Liver (tissue), 9 donors: ENCODE results near the gene FGF1. TPM values are rescaled to one million over a fixed set of nuclear protein-coding genes. Genes with fewer than 3 reads are reported as not detected.

Experiments
- DNase-seq: peaks from one replicate; pipeline ENCODE4 v3.0.0-alpha.2; 2017; ENCODE audit warnings: low spot score
- H3K27ac ChIP-seq, 2 donors: one replicate each; pipeline ENCODE4 v1.7.0; 2013; ENCODE audit warnings: inconsistent platforms in 2 of 2, low read length in 2 of 2, control low read depth in 1 of 2, low read depth in 1 of 2, mild to moderate bottlenecking in 1 of 2
- H3K27me3 ChIP-seq, 4 donors: one replicate each; pipeline versions ENCODE4 v1.6.1 to v1.7.0; 2013; ENCODE audit warnings: low read length in 3 of 4, inconsistent platforms in 1 of 4, mild to moderate bottlenecking in 1 of 4, moderate library complexity in 1 of 4; ENCODE audit not compliant: control insufficient read depth in 4 of 4, insufficient read depth in 4 of 4
- H3K36me3 ChIP-seq, 4 donors: one replicate each; pipeline versions ENCODE4 v1.6.1 to v1.7.0; 2013; ENCODE audit warnings: low read length in 3 of 4, mild to moderate bottlenecking in 3 of 4, low read depth in 1 of 4, moderate library complexity in 1 of 4; ENCODE audit not compliant: control insufficient read depth in 4 of 4, insufficient read depth in 3 of 4
- H3K4me1 ChIP-seq, 4 donors: one replicate each; pipeline versions ENCODE4 v1.6.1 to v1.7.0; 2013; ENCODE audit warnings: low read length in 3 of 4, mild to moderate bottlenecking in 3 of 4, moderate library complexity in 1 of 4; ENCODE audit not compliant: control insufficient read depth in 4 of 4, insufficient read depth in 4 of 4
- H3K4me3 ChIP-seq, 3 donors: one replicate each; pipeline versions ENCODE4 v1.6.1 to v1.7.0; 2013; ENCODE audit warnings: low read length in 3 of 3, control low read depth in 1 of 3, low read depth in 1 of 3, mild to moderate bottlenecking in 1 of 3
- H3K9ac ChIP-seq, 2 donors: one replicate each; pipeline ENCODE4 v1.7.0; 2013; ENCODE audit warnings: low read length in 2 of 2, mild to moderate bottlenecking in 2 of 2, moderate library complexity in 2 of 2, control low read depth in 1 of 2, low read depth in 1 of 2
- H3K9me3 ChIP-seq, 4 donors: one replicate each; pipeline versions ENCODE4 v1.6.1 to v1.7.0; 2013; ENCODE audit warnings: low read length in 3 of 4; ENCODE audit not compliant: control insufficient read depth in 4 of 4
- ATF3 ChIP-seq: IDR thresholded peaks from 2 replicates; pipeline ENCODE4 v1.6.1; 2016; ENCODE audit warnings: antibody characterized with exemption
- CTCF ChIP-seq: fragments of 150-350 bp; IDR thresholded peaks from 2 replicates; pipeline ENCODE4 v1.5.1; 2017; ENCODE audit warnings: improper control_type of control experiment, low read depth, low read length; ENCODE audit not compliant: missing input control
- EGR1 ChIP-seq, 2 donors: IDR thresholded peaks; 2 replicates each; pipeline ENCODE4 v1.6.1; 2016 to 2018; ENCODE audit warnings: antibody characterized with exemption in 2 of 2, low read depth in 2 of 2
- FOXA1 ChIP-seq: IDR thresholded peaks from 2 replicates; pipeline ENCODE4 v1.6.1; 2016; ENCODE audit warnings: antibody characterized with exemption
- FOXA2 ChIP-seq: IDR thresholded peaks from 2 replicates; pipeline ENCODE4 v1.6.1; 2016; ENCODE audit warnings: antibody characterized with exemption
- GABPA ChIP-seq, 2 donors: IDR thresholded peaks in 1 of 2; conservative IDR thresholded peaks in 1 of 2; 2 replicates each; pipeline ENCODE4 v1.6.1; 2016; ENCODE audit warnings: antibody characterized with exemption in 2 of 2, mild to moderate bottlenecking in 1 of 2, moderate library complexity in 1 of 2
- HNF4A ChIP-seq, 2 donors: conservative IDR thresholded peaks; 2 replicates each; pipeline ENCODE4 v1.6.1; 2016; ENCODE audit warnings: antibody characterized with exemption in 2 of 2, mild to moderate bottlenecking in 2 of 2
- HNF4G ChIP-seq: IDR thresholded peaks from 2 replicates; pipeline ENCODE4 v1.6.1; 2016; ENCODE audit warnings: antibody characterized with exemption
- JUND ChIP-seq, 2 donors: IDR thresholded peaks; 2 replicates each; pipeline ENCODE4 v1.6.1; 2016; ENCODE audit warnings: antibody characterized with exemption in 2 of 2
- MAX ChIP-seq: IDR thresholded peaks from 2 replicates; pipeline ENCODE4 v1.6.1; 2016; ENCODE audit warnings: antibody characterized with exemption
- NR2F2 ChIP-seq: IDR thresholded peaks from 2 replicates; pipeline ENCODE4 v1.6.1; 2016; ENCODE audit warnings: antibody characterized with exemption
- RAD21 ChIP-seq, 2 donors: IDR thresholded peaks; 2 replicates each; pipeline ENCODE4 v1.6.1; 2016; ENCODE audit warnings: antibody characterized with exemption in 2 of 2, mild to moderate bottlenecking in 2 of 2
- REST ChIP-seq: IDR thresholded peaks from 2 replicates; pipeline ENCODE4 v1.6.1; 2016; ENCODE audit warnings: antibody characterized with exemption, mild to moderate bottlenecking
- RXRA ChIP-seq, 2 donors: IDR thresholded peaks; 2 replicates each; pipeline ENCODE4 v1.6.1; 2017 to 2018; ENCODE audit warnings: antibody characterized with exemption in 2 of 2, mild to moderate bottlenecking in 1 of 2
- SP1 ChIP-seq: IDR thresholded peaks from 2 replicates; pipeline ENCODE4 v1.6.1; 2018; ENCODE audit warnings: antibody characterized with exemption, mild to moderate bottlenecking
- TAF1 ChIP-seq: conservative IDR thresholded peaks from 2 replicates; pipeline ENCODE4 v1.6.1; 2016; ENCODE audit warnings: antibody characterized with exemption, mild to moderate bottlenecking
- YY1 ChIP-seq: IDR thresholded peaks from 2 replicates; pipeline ENCODE4 v1.6.1; 2016; ENCODE audit warnings: antibody characterized with exemption, mild to moderate bottlenecking
- ZBTB33 ChIP-seq: IDR thresholded peaks from 2 replicates; pipeline ENCODE4 v1.6.1; 2016; ENCODE audit warnings: antibody characterized with exemption
- WGBS: extraction: QIAGEN DNeasy Blood & Tissue Kit; methylation state at CpG from one replicate; pipeline ENCODE4 v1.1.7; 2013; 5-methylcytosine and 5-hydroxymethylcytosine counted together
- polyA plus RNA-seq, 2 donors: library from polyadenylated mRNA; stranded (reverse) in 1 of 2; unstranded in 1 of 2; fragments of 200-250 nt in 1 of 2; fragments of >200 nt in 1 of 2; fragmentation: Nextera tagmentation in 1 of 2; extraction: Ambion mirVana in 1 of 2; gene quantifications; one replicate each; pipeline versions ENCODE4 v1.2.1 to v1.2.3, GENCODE V29; 2013 to 2015
- total RNA-seq, 2 donors: library from RNA; depleted of rRNA; stranded (reverse); fragments of >200 nt; gene quantifications; one replicate each; pipeline ENCODE4 v1.2.3, GENCODE V29; 2014
- donor health status: healthy.
- donor health status: healthy.
- donor health status: healthy.
- donor health status: healthy.
- donor health status: healthy.

Gene FGF1
- total and polyA plus RNA-seq, 4 donors = 0.05 to 0.25 (median 0.16) TPM

- Histone ChIP-seq H3K9me3 (no peaks in the 10 kb centered on the region), H3K9ac (no peak overlapping the region), H3K27me3 (no peaks in the 10 kb centered on the region), H3K27ac (no peak overlapping the region), H3K4me3 (no peak overlapping the region), H3K36me3 (no peaks in the 10 kb centered on the region), H3K4me1 (peaks cover 0 to 12% (median 9%) of the 10 kb centered on the region in 4 donors)
- WGBS = 97% methylated on average over 6 of the region's 6 CpGs
- TF ChIP-seq MAX = no peak
- no peak for DNase-seq
Observed at GRCh38 chr5:142722146-142722545, 36.3 kb upstream of the FGF1 start.

GRCh38 chr5:142720641-142721271 lies 34.9 kb upstream of the FGF1 start:
- WGBS = 34% methylated on average over 13 of the region's 13 CpGs
- no peak for TF ChIP-seq FOXA2
- TF ChIP-seq TAF1 = no peak
- TF ChIP-seq FOXA1 = no peak
- TF ChIP-seq MAX = no peak
- no peak for TF ChIP-seq ATF3
- no peak for TF ChIP-seq GABPA (IDR thresholded peaks at IDR 0.05 in 1 of 2, conservative IDR thresholded peaks at IDR 0.05 in 1 of 2)
- peak in 1 of 2 donors; percentile 8 for TF ChIP-seq HNF4A (conservative IDR thresholded peaks at IDR 0.05)
- TF ChIP-seq REST = no peak
- peak; percentile 12 for TF ChIP-seq CTCF
- TF ChIP-seq JUND (IDR thresholded peaks at IDR 0.05) = no peak
- no peak for TF ChIP-seq EGR1 (IDR thresholded peaks at IDR 0.05; ENCODE audit: low read depth in 2 of 2)
- TF ChIP-seq RXRA (IDR thresholded peaks at IDR 0.05) = peak in 1 of 2 donors; percentile 37
- no peak for TF ChIP-seq NR2F2
- TF ChIP-seq ZBTB33 = no peak
- TF ChIP-seq HNF4G = no peak
- TF ChIP-seq RAD21 (IDR thresholded peaks at IDR 0.05) = peak in 1 of 2 donors; percentile 58
- TF ChIP-seq SP1 = no peak
- no peak for TF ChIP-seq YY1

More at GRCh38 chr5:142720641-142721271, 34.9 kb upstream of the FGF1 start:
- no peak for DNase-seq
- H3K9me3 ChIP-seq = no peaks in the 10 kb centered on the region
- H3K9ac ChIP-seq = no peak overlapping the region
- H3K27me3 ChIP-seq = no peaks in the 10 kb centered on the region
- no peak overlapping the region for H3K27ac ChIP-seq
- no peak overlapping the region for H3K4me3 ChIP-seq
- peaks cover 0 to 12% (median 9%) of the 10 kb centered on the region in 4 donors for H3K4me1 ChIP-seq
- H3K36me3 ChIP-seq = no peaks in the 10 kb centered on the region
